ENCODE data around the gene XNDC1N.

- TF ChIP-seq CTCF (IDR thresholded peaks at IDR 0.05) (no peak), POLR2A (IDR thresholded peaks at IDR 0.05) (no peak), POLR2AphosphoS5 (IDR thresholded peaks at IDR 0.05) (no peak)
Measured at GRCh38 chr11:71908218-71908617, 20.2 kb downstream of the XNDC1N start.
